HL-60/S4 treated with phorbol 12-myristate 13-acetate at 8.2 ng/mL for 4 days and 3 days (cell line): ENCODE data around the gene APC2.

Source experiments
- in situ Hi-C: fragments of 300-500 bp; cut with MboI; formaldehyde crosslinking; loops from 2 replicates; pipeline ENCODE4 v1.15.0; 2022; ENCODE audit warnings: low sequenced_read_pairs

Gene APC2, protein sequence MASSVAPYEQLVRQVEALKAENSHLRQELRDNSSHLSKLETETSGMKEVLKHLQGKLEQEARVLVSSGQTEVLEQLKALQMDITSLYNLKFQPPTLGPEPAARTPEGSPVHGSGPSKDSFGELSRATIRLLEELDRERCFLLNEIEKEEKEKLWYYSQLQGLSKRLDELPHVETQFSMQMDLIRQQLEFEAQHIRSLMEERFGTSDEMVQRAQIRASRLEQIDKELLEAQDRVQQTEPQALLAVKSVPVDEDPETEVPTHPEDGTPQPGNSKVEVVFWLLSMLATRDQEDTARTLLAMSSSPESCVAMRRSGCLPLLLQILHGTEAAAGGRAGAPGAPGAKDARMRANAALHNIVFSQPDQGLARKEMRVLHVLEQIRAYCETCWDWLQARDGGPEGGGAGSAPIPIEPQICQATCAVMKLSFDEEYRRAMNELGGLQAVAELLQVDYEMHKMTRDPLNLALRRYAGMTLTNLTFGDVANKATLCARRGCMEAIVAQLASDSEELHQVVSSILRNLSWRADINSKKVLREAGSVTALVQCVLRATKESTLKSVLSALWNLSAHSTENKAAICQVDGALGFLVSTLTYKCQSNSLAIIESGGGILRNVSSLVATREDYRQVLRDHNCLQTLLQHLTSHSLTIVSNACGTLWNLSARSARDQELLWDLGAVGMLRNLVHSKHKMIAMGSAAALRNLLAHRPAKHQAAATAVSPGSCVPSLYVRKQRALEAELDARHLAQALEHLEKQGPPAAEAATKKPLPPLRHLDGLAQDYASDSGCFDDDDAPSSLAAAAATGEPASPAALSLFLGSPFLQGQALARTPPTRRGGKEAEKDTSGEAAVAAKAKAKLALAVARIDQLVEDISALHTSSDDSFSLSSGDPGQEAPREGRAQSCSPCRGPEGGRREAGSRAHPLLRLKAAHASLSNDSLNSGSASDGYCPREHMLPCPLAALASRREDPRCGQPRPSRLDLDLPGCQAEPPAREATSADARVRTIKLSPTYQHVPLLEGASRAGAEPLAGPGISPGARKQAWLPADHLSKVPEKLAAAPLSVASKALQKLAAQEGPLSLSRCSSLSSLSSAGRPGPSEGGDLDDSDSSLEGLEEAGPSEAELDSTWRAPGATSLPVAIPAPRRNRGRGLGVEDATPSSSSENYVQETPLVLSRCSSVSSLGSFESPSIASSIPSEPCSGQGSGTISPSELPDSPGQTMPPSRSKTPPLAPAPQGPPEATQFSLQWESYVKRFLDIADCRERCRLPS (N-terminal part only)

DNA sequence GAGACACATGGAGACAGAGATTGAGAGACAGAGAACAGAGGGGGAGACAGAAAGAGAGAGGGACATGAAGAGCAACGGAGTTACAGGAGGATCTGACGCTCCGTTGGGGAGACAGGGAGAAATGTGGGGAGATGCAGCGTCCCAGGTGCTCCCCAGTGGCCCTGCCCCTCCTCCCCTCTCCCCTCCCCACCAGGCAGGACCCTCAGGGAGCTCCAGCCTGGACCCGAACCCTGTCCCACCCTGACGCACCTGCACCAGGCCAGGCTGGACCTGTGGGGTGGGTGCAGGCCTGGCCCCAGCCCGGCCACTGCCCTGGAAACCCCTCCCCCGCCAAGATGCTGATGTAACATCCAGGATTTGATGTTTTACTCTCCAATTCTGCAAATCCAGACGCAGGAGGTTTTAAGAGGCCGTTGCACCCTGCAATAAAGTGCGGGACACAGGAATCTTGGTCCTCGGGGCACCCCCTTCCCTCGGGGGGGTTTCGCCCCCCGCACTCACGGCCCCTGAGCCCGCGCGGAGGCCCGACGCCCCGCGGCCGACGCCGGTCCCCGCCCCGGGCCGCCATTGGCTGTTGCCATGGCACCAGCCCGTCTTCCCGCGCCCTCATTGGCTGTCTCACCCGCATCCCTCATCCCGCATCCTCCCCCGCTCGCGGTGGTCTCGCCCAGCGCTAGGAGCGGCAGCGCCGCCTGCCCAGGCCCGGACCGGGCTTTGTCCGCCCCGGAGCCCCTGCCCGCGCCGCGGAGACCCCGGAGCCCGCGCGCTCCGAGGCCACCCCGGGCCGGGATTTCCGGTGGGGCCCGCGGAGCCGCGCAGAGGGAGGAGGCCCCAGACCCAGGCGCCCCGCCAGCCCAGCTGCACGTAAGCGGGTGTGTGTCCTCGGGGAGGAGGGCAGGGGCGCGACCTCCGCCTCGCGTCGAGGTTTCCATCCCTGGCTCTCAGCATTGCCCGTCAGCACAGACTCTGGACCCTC, at the start of gene APC2:
TSS of gene APC2 (plus strand) at position 655 of the 976 bp plus-strand sequence. CDS start 2,881 bp downstream, outside the sequence.
- in situ Hi-C loops, result no loop called here

DNA sequence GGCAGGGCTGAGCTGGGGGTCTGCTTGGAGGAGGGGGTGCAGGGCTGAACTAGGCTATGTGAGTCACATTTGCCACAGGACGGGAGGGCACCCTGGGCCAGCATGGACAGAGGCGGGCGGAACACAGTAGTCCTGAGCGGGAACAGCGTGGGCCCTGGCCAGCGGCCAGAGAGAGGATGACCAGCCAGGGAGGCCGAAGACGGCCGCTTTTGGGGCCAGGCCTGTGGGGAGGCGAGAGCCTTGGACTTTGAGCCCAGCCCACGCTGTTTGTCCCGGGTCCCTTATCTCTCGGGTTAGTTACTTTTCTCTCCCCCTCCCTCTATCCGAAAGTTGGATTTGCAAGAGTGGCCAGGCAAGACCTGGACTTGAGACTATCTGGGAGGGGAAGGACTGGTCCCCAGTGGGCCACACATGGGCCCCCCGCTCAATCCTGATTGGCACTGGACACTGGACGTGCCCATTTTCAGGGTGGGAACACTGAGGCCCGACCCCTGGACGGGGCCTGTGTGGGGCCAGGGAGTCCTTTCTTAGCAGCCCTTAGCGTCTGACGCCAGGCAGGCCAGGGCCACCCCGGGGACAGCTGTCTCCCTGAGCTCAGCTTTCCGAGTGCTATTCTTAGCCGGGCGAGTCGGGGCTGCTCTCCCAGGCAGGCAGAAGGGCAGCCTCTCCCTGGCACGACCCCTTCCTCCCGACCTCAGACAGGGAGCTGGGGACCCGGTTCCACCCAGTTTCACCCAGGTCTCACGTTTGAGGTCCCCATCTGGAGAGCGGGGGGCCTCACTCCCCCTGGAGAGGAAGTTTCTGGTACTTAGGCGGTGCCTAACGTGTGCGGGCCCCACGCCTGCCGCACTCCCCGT, 49.4 kb upstream of the APC2 start:
- in situ Hi-C loops, result no loop called here

DNA sequence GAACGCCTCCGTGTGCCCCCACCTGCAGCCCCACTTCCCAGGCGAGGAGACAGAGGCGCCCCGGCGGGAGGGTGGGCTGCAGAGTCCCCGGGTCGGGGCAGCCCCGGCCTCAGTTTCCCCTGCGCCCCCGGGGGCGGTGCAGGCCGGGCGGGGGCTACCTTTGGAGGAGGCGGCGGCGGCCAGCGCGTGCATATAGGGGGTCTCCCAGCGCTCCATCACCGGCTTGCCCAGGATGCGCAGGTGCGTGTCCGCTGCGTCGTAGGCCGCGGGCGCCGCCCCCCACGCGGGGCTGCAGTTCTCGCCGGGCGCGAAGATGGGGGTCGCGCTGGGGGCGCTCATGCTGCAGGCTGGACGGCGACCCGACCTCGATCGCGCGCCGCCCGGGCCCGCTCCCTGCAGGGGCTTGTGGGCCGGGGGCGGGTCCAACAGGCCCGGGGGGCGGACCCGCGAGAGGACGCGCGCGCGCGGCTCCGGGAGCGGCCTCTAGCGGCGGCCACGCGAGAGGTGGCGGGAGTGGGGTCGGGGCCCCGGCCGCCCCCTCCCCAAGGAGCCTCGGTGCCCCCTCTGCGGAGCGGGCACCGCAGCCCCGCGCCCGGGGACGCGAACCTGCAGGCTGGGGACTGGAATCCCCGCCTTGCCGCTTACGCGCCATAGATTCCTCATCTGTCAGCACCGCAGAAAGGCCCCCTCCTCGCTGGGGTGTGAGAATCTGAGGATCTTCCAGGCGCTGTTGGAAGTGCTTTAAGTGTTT, 48.6 kb upstream of the APC2 start, which contains the start of gene GAMT:
TSS of gene GAMT (minus strand) at position 405 of the 751 bp plus-strand sequence. CDS start at position 339, 66 bp downstream.
- in situ Hi-C loops, result no loop called here

DNA sequence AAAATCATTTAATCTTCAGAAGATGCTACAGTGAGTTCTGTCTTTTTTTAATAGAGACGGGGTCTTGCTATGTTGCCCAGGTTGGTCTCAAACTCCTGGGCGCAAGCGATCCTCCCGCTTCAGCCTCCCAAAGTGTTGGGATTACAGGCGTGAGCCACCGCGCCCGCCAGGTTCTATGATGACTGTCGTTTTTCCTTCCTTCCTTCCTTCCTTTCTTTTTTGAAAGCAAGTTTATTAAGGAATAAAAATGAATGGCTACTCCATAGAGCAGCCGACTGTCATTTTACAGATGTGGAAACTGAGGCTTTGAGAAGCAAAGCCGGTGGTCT, 48.1 kb upstream of the APC2 start:
- in situ Hi-C loops, result no loop called here

DNA sequence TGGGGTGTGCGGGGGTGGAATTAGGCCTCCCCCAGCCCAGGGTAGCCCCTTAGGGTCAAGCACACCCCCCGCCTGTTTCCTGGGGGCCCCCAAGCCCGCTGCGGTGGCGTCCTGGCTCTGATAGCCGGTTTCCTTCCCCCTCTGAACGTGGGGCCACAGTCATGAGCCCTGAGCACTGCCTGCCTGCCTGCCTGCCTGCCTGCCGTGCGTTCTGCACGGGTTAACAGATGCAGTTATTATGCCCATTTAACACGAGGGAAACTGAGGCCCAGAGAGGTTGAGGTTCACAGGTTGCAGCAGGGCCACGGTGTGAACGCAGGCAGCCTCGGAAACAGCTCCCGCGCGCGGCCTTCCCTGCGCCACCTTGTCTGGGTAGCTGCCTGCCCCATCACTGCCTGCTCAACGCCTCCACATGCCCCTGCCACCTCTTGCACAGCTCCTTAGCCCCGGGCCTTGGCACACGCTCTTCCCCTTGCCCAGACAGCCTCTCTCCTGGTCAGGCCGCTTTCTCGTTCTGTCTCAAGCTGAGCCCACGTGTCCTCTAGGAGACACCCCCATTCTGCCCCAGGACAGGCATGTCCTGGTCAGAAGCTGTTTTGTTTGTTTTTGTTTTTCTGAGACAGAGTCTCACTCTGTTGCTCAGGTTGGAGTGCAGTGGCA, 47.4 kb upstream of the APC2 start:
- in situ Hi-C loops, result no loop called here

DNA sequence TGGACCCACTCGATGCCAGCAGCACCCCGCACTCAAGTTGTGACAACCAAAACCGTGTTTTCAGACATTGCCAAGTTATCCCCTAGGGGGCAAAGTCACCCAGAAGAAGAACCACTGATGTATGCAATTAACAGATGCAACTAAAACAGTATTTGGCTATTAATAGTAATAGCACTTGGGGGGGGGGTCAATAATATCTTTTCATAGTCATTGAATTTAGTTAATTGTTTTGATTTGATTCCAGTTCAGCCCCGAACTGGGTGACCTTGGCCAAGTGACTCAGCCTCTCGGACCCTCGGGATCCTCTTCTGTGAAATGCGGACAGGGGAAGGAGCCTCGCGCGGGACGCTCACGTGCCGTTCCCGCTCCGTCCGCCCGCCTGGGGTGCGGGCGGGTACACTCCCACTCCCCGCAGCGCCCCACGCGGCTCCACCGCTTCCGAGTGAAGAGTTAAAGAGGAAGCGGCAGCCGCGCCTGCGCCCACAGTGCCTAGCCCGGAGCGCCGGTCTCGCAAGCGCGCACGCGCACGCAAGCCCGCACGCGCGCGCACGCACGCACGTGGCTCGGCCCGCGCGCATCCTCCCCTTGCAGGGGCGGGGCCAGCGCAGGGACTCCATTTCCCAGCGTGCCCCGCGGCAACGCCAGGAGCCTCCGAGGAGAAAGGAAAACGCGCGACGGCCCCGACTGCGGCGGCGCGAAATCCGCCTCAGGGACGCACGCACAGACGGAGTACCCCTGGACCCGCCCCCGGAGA, 43.0 kb upstream of the APC2 start:
- in situ Hi-C loops, result no loop called here

DNA sequence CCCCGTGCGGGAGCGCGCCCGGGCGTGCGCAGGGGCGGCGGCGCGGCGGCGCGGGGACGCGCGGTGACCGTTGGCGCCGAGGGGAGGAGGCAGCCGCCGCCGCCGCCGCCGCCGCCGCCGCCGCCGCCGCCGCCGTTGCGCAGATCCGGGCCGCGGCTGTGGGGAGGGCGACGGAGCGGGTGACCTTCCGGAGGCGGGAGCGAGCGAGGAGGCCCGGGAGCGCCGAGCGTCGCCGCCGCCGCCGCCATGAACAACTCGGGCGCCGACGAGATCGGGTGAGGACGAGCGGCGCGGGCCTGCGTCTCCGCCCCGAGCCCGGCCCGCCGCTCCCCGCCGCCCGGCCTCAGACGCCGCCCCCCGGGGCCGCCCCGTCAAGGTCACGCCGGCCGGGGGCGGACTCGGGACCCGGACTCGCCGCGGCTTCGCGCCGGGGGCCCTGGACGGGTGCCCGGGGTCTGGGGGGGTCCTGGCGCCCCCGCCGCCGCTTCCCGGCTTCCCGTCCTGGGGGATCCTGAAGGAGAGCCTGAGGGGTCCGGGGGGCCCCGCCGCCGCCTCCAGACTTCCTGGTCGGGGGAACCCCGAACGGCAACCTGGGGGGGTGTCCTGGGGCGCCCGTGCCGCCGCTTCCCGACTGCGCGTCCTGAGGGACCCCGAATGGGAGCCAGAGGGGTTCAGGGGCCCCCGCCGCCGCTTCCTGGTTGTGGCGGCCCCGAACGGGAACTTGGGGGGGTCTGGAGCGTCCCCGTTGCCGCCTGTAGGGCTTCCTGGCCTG, 42.2 kb upstream of the APC2 start, which contains the start of gene DAZAP1:
TSS of gene DAZAP1 (plus strand) at position 59 of the 772 bp plus-strand sequence. CDS start at position 247, 188 bp downstream.
- in situ Hi-C loops, result no loop called here

DNA sequence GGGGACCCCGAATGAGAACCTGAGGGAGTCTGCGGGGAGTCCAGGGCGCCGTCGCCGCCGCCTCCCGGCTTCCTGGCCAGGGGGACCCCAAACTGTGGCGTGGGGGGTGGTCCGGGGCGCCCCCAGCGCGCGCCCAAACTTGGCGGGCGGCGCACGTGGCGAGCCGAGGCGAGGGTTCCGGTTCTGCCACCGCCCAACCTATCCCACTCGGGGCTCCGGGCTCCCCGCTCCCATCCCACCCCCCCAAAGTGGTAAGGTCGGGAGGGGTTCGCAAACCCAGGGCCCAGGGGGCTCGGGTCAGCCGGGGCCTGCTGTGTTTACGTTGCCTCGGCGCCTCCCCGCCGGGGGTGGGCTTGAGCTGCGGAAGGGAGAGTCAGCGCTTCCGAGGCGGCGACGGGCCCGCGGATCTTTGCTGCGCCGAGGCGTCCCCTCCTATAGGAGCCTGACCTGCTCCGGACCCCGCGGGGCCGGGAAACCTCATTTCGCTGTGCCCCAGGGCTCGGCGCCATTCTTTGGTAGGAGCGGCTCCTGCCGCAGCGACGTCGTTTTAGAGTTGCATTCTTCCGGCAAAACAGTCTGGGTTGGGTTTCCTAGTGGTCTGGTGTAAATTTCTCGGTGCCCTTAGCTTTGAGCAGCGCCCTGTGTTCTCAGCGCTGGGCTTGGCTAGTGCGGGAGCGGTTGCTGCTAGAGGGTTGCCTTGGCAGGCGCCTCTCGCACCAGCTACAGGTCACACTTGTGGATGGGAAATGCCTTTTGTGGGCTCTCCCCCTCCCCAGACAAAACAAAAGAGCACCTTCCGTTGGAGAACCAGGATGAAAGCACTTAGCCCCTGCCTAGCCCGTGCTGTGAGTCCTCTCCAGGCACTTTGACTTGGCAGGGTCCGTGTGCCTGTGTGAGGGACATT, 41.4 kb upstream of the APC2 start:
- in situ Hi-C loops, result no loop called here

DNA sequence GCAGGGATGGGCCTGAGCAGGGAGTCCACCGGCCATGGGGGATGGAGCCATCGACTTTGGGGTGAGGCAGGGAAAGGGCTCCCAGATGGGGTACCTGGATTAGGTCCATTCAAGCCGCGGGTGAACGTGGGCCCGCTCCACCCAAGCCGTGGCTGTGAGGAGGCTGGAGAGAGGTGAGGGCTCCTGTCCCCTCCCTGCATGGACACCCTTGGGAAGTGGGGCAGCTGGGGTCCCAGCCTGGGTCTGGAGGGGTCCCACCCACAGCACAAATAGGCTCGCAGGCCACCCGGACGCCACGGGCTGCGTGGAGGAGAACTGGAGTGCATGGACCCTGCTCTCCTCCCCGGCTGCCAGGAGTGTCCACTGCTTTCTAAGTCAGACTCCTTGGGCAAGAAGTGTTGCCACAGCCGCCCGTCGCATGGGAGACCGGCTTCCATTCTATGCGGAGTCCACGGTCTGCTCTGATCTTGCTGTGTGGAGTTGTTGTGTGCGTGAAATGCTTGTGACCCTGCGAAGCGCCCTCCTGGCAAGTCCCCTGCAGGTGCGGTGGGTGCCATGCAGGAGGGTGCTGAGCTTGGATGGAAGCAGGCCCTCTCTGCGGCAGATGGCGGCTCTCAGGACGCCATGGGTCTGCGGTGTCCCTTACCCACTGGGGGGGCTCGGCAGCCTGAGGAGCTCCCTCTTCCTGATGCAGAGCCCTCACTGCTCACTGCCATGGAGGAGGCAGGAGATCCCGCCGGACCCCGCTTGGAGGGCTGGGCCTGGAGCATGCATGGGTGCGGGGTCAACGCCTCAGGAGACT, 40.5 kb upstream of the APC2 start:
- in situ Hi-C loops, result no loop called here

DNA sequence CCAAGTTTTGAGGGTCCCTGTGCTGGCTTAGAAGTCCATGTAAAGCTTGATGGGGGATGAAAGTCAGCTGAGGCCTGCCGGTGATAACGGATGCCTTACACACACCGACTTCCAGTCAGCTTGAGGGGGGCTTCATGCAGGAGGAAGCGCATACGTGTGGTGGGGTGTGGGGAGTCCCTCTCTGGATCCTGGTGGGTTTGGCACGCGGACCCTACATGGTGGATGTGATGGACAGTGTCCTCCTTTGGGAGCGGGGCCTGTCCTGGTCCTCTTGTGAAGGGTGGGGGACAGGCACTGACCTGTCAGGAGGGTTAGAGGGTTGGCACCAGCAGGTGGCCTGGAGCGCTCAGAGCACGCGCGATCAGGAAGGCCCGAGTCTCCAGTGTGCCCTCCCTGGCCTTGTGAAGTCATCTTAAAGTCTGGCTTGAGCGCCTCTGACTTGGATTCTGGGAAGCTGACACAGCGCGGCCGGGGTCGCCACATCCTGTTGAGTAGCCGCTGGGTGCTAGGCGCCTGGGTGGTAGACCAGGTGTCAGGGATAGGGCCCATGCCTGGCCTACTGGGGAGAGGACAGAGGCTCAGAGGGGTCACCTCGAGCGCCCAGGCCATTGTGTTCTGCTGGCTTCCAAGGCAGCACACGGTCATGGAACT, 39.7 kb upstream of the APC2 start:
- in situ Hi-C loops, result no loop called here

DNA sequence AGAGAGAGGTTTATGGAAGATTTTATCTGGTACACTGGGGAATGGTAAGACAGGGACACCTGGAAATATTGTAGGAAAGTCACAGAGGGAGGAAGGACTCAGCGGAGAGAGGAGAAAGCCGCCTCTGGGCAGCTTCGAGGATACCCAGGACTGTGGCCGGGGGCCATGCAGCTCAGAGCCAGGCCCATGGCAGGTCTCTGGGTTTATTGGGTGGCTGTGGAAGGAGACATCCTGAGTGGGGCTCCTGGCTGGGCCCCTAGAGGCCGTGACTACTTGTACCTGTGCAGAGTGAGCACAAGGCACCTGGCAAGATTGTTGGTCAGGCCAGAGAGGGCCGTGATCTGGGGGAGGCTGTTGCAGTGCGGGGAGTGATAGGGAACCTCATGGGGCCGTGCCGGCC, 39.1 kb upstream of the APC2 start:
- in situ Hi-C loops, result no loop called here

DNA sequence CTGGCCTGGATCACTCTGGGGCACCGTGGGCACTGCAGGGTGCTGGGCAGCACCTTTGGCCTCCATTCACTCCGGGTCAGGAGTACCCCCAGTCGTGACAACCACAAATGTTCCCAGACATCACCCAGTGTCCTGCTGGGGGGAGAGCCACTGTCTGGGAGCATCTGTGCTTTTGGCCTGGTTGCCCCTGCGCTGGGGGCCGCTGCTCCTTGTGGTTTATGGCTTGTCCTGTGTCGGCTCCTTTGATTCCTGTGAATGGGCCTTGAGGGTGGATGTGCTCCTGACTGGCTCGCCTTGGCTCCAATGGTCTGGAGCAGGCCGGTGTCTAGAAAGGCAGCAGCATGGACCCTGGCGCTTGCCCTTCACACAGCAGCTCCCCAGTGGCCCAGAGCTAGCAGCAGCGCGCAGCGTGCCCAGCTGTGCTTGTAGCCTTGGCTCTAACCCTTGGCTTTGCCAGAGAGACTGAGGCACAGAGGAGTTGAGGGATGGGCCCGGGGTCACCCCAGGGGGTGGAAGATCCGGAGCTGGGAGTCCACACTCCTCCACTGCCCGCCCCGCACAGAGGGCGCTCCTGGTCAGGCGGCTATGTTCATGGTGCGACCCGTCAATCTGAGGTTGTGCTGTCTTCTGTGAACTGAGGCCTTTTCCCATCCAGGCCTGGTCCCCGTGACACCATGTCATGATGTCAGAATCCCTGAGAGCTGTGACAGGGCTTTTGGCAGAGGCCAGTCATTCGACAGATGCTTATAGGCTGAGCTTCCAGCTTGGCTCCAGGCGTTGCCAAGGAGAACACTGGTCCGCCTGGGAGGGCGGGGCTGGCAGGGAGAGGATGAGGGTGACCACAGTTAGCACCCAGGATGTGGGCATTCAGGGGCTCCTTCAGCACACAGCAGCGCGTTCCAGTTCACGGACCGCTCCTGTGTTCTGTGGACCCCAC, 38.4 kb upstream of the APC2 start:
- in situ Hi-C loops, result no loop called here
